ENCODE data around the gene NHERF1.

NHERF1 gene

GRCh38 chr17:74703311-74703710 is 45.1 kb upstream of the NHERF1 start:
- no peak overlapping the region for H2AFZ ChIP-seq (ENCODE audit: low read depth, low read length, severe bottlenecking)
- no peak for TF ChIP-seq EZH2phosphoT487 (conservative IDR thresholded peaks at IDR 0.05; ENCODE audit: low read length)
- TF ChIP-seq, protein P1, sequence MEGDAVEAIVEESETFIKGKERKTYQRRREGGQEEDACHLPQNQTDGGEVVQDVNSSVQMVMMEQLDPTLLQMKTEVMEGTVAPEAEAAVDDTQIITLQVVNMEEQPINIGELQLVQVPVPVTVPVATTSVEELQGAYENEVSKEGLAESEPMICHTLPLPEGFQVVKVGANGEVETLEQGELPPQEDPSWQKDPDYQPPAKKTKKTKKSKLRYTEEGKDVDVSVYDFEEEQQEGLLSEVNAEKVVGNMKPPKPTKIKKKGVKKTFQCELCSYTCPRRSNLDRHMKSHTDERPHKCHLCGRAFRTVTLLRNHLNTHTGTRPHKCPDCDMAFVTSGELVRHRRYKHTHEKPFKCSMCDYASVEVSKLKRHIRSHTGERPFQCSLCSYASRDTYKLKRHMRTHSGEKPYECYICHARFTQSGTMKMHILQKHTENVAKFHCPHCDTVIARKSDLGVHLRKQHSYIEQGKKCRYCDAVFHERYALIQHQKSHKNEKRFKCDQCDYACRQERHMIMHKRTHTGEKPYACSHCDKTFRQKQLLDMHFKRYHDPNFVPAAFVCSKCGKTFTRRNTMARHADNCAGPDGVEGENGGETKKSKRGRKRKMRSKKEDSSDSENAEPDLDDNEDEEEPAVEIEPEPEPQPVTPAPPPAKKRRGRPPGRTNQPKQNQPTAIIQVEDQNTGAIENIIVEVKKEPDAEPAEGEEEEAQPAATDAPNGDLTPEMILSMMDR (IDR thresholded peaks at IDR 0.05; ENCODE audit: insufficient read depth, low read length, poor library complexity, severe bottlenecking) = no peak
- H4K20me1 ChIP-seq (ENCODE audit: low read depth, low read length) = no peaks in the 10 kb centered on the region

GRCh38 chr17:74704544-74704943 is 43.9 kb upstream of the NHERF1 start:
- H2AFZ ChIP-seq (ENCODE audit: low read depth, low read length, severe bottlenecking) = no peak overlapping the region
- TF ChIP-seq, protein P1 (IDR thresholded peaks at IDR 0.05; ENCODE audit: insufficient read depth, low read length, poor library complexity, severe bottlenecking) = no peak
- no peak for TF ChIP-seq EZH2phosphoT487 (conservative IDR thresholded peaks at IDR 0.05; ENCODE audit: low read length)

More at GRCh38 chr17:74703311-74703710, 45.1 kb upstream of the NHERF1 start:
- Histone ChIP-seq H3K4me3 (ENCODE audit: insufficient read depth, low read length, poor library complexity, severe bottlenecking) (no peak overlapping the region), H3F3A (ENCODE audit: insufficient read depth) (no peaks in the 10 kb centered on the region), H3K9me3 (ENCODE audit: insufficient read depth, low read length) (no peaks in the 10 kb centered on the region), H3K9me2 (replicated peaks; ENCODE audit: insufficient read depth, low read length) (no peaks in the 10 kb centered on the region), H3K79me2 (ENCODE audit: insufficient read depth, low read length) (no peaks in the 10 kb centered on the region), H3K27me3 (ENCODE audit: low read length) (no peaks in the 10 kb centered on the region), H3K36me3 (ENCODE audit: low read length) (no peaks in the 10 kb centered on the region), H3K27ac (ENCODE audit: low read depth, low read length) (no peak overlapping the region), H3K4me2 (ENCODE audit: low read depth, low read length, poor library complexity, severe bottlenecking) (no peak overlapping the region), H3K9ac (ENCODE audit: low read length) (no peak overlapping the region)

DNA sequence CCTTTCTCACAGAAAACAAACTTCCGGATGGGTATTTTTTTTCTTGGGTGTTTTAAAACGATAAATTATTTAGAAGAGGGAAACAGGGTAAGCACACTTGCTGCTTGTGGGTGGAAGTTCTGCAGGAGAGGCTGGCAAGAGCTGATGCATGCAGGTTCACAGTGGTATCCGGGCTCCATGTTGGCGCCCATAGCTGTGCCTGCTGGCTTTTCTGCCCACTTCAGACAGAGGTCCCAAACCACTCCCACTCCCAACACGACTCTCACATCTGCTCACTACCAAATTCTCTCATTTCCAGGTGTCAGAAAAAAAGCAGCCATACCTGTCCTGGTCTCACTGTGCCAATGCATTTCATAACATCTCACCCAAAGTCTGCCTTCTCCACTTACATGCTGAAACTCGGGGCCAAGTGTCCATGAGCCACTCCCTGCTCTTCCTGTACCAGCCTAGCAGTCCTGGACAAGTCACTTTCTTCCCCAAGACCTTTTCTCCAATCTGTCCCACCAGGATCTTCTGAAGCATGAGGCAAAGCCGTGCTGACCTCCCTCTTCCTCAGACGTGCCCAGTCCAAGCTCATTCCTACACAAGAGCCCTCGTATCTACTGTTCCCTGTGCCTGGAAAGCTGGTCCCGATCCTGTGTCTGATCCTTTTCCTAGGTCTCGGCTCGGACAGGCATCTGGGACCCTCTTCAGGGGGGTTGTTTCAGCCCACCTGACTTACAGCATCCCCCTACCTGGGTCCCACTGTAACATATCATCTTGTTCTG is 37.2 kb upstream of the NHERF1 start:
- Histone ChIP-seq H3K9me2 (replicated peaks; ENCODE audit: insufficient read depth, low read length) (no peaks in the 10 kb centered on the region), H3K27me3 (ENCODE audit: low read length) (peaks cover 2% of the 10 kb centered on the region; the same call in 1 of the 2 replicates), H3K9me3 (ENCODE audit: insufficient read depth, low read length) (no peaks in the 10 kb centered on the region), H3K36me3 (ENCODE audit: low read length) (no peaks in the 10 kb centered on the region), H3K4me3 (ENCODE audit: insufficient read depth, low read length, poor library complexity, severe bottlenecking) (no peak overlapping the region), H3F3A (ENCODE audit: insufficient read depth) (no peaks in the 10 kb centered on the region), H2AFZ (ENCODE audit: low read depth, low read length, severe bottlenecking) (no peak overlapping the region), H4K20me1 (ENCODE audit: low read depth, low read length) (no peaks in the 10 kb centered on the region), H3K9ac (ENCODE audit: low read length) (no peak overlapping the region), H3K4me2 (ENCODE audit: low read depth, low read length, poor library complexity, severe bottlenecking) (no peak overlapping the region), H3K79me2 (ENCODE audit: insufficient read depth, low read length) (no peaks in the 10 kb centered on the region), H3K27ac (ENCODE audit: low read depth, low read length) (no peak overlapping the region)
- TF ChIP-seq, protein P1 (IDR thresholded peaks at IDR 0.05; ENCODE audit: insufficient read depth, low read length, poor library complexity, severe bottlenecking) = no peak
- no peak for TF ChIP-seq EZH2phosphoT487 (conservative IDR thresholded peaks at IDR 0.05; ENCODE audit: low read length)

More at GRCh38 chr17:74704544-74704943, 43.9 kb upstream of the NHERF1 start:
- H3K4me3 ChIP-seq (ENCODE audit: insufficient read depth, low read length, poor library complexity, severe bottlenecking) = no peak overlapping the region
- H3K79me2 ChIP-seq (ENCODE audit: insufficient read depth, low read length) = no peaks in the 10 kb centered on the region
- no peak overlapping the region for H3K9ac ChIP-seq (ENCODE audit: low read length)
- H3K36me3 ChIP-seq (ENCODE audit: low read length) = no peaks in the 10 kb centered on the region
- no peaks in the 10 kb centered on the region for H4K20me1 ChIP-seq (ENCODE audit: low read depth, low read length)
- H3K4me2 ChIP-seq (ENCODE audit: low read depth, low read length, poor library complexity, severe bottlenecking) = no peak overlapping the region
- H3K9me3 ChIP-seq (ENCODE audit: insufficient read depth, low read length) = no peaks in the 10 kb centered on the region
- H3K9me2 ChIP-seq (replicated peaks; ENCODE audit: insufficient read depth, low read length) = no peaks in the 10 kb centered on the region
- H3F3A ChIP-seq (ENCODE audit: insufficient read depth) = no peaks in the 10 kb centered on the region
- H3K27me3 ChIP-seq (ENCODE audit: low read length) = no peaks in the 10 kb centered on the region
- no peak overlapping the region for H3K27ac ChIP-seq (ENCODE audit: low read depth, low read length)
